ENCODE results near the gene SFN. TPM values are rescaled to one million over a fixed set of nuclear protein-coding genes. Genes with fewer than 3 reads are reported as not detected.
"Not testable (repeated sequence)": the region's sequence is repeated elsewhere in the genome, so short reads cannot be mapped to it uniquely, and the experiment has no call there.

SFN gene
- total RNA-seq, 1 donor from 2014 or later: 465 TPM

GRCh38 chr1:26864610-26865480, 1.9 kb downstream of the SFN start:
- DNase-seq (ENCODE audit: low read depth): peak; percentile 88
- no peak for TF ChIP-seq CTCF (IDR thresholded peaks at IDR 0.05; ENCODE audit: insufficient read depth, low read length, severe bottlenecking)
- peak overlapping the region; percentile 100 for H3K4me3 ChIP-seq (ENCODE audit: low read depth, low read length)
- peaks cover 11% of the 10 kb centered on the region for H3K36me3 ChIP-seq (ENCODE audit: control insufficient read depth, insufficient read depth, low read length)
- H3K27me3 ChIP-seq (ENCODE audit: control insufficient read depth, insufficient read depth, low read length): no peaks in the 10 kb centered on the region
- peak; percentile 50 for FAIRE-seq

GRCh38 chr1:26873097-26873496, 10.1 kb downstream of the SFN start:
- H3K36me3 ChIP-seq (ENCODE audit: control insufficient read depth, insufficient read depth, low read length); FAIRE-seq; H3K4me3 ChIP-seq (ENCODE audit: low read depth, low read length); H3K27me3 ChIP-seq (ENCODE audit: control insufficient read depth, insufficient read depth, low read length); DNase-seq (ENCODE audit: low read depth): not testable (repeated sequence)

- FAIRE-seq (no peak), DNase-seq (ENCODE audit: low read depth) (no peak)
- Histone ChIP-seq H3K36me3 (ENCODE audit: control insufficient read depth, insufficient read depth, low read length) (peaks cover 4% of the 10 kb centered on the region), H3K27me3 (ENCODE audit: control insufficient read depth, insufficient read depth, low read length) (no peaks in the 10 kb centered on the region), H3K4me3 (ENCODE audit: low read depth, low read length) (no peak overlapping the region)
- no peak for TF ChIP-seq CTCF (IDR thresholded peaks at IDR 0.05; ENCODE audit: insufficient read depth, low read length, severe bottlenecking)
Observed at GRCh38 chr1:26874896-26875295, 11.9 kb downstream of the SFN start.

GRCh38 chr1:26877326-26877725, 14.4 kb downstream of the SFN start:
- FAIRE-seq: no peak

GRCh38 chr1:26879793-26880192, 16.8 kb downstream of the SFN start:
- DNase-seq (ENCODE audit: low read depth) (no peak), FAIRE-seq (no peak)
- no peak overlapping the region for H3K4me3 ChIP-seq (ENCODE audit: low read depth, low read length)
- TF ChIP-seq CTCF (IDR thresholded peaks at IDR 0.05; ENCODE audit: insufficient read depth, low read length, severe bottlenecking): no peak
- H3K27me3 ChIP-seq (ENCODE audit: control insufficient read depth, insufficient read depth, low read length): no peaks in the 10 kb centered on the region
- peaks cover 19% of the 10 kb centered on the region for H3K36me3 ChIP-seq (ENCODE audit: control insufficient read depth, insufficient read depth, low read length)

More at GRCh38 chr1:26877326-26877725, 14.4 kb downstream of the SFN start:
- TF ChIP-seq CTCF (IDR thresholded peaks at IDR 0.05; ENCODE audit: insufficient read depth, low read length, severe bottlenecking): no peak
- Histone ChIP-seq H3K4me3 (ENCODE audit: low read depth, low read length) (no peak overlapping the region), H3K36me3 (ENCODE audit: control insufficient read depth, insufficient read depth, low read length) (peaks cover 4% of the 10 kb centered on the region), H3K27me3 (ENCODE audit: control insufficient read depth, insufficient read depth, low read length) (no peaks in the 10 kb centered on the region)
- no peak for DNase-seq (ENCODE audit: low read depth)

GRCh38 chr1:26881611-26882010, 18.7 kb downstream of the SFN start:
- H3K27me3 ChIP-seq (ENCODE audit: control insufficient read depth, insufficient read depth, low read length); FAIRE-seq; DNase-seq (ENCODE audit: low read depth); H3K4me3 ChIP-seq (ENCODE audit: low read depth, low read length): not testable (repeated sequence)
- H3K36me3 ChIP-seq (ENCODE audit: control insufficient read depth, insufficient read depth, low read length): peaks cover 25% of the 10 kb centered on the region
